HG03139 (cell line): ENCODE data around the gene SSC5D.

Experiments
- ATAC-seq: cut with Tn5 transposase; IDR thresholded peaks from one replicate; pipeline ENCODE4 v1.9.1; 2021; ENCODE audit not compliant: unreplicated experiment

Gene SSC5D

GRCh38 chr19:55535173-55535964 lies 47.1 kb downstream of the SSC5D start:
- no peak for ATAC-seq

- ATAC-seq = no peak
Measured at GRCh38 chr19:55535965-55536350, 47.7 kb downstream of the SSC5D start.

GRCh38 chr19:55536366-55536765 lies 48.1 kb downstream of the SSC5D start:
- ATAC-seq = no peak

GRCh38 chr19:55536951-55537740 lies 48.9 kb downstream of the SSC5D start, which contains the start of gene SBK2:
TSS of gene SBK2 (minus strand) at chr19:55537133. CDS start at chr19:55536294, 839 bp downstream.
- ATAC-seq = no peak

GRCh38 chr19:55537741-55538111 lies 49.5 kb downstream of the SSC5D start:
- no peak for ATAC-seq

- ATAC-seq = no peak
Measured at GRCh38 chr19:55538132-55538531, 49.9 kb downstream of the SSC5D start.

GRCh38 chr19:55539090-55539984 lies 51.1 kb downstream of the SSC5D start:
- ATAC-seq = no peak

- no peak for ATAC-seq
Measured at GRCh38 chr19:55540619-55541018, 52.4 kb downstream of the SSC5D start.

- no peak for ATAC-seq
Measured at GRCh38 chr19:55541091-55541490, 52.9 kb downstream of the SSC5D start.

GRCh38 chr19:55542292-55542855 lies 54.1 kb downstream of the SSC5D start:
- ATAC-seq = no peak

- no peak for ATAC-seq
Measured at GRCh38 chr19:55543567-55543966, 55.3 kb downstream of the SSC5D start.

GRCh38 chr19:55544014-55544413 lies 55.8 kb downstream of the SSC5D start:
- no peak for ATAC-seq

- ATAC-seq = no peak
Measured at GRCh38 chr19:55544776-55545439, 56.7 kb downstream of the SSC5D start.

- ATAC-seq = no peak
Measured at GRCh38 chr19:55545443-55545842, 57.2 kb downstream of the SSC5D start, which contains the start of gene SBK3. TSS of gene SBK3 (minus strand) at chr19:55545543. CDS start at chr19:55545543, 0 bp downstream.

- ATAC-seq = no peak
Measured at GRCh38 chr19:55546011-55546410, 57.8 kb downstream of the SSC5D start.

GRCh38 chr19:55546822-55547614 lies 58.8 kb downstream of the SSC5D start:
- no peak for ATAC-seq

- ATAC-seq = no peak
Measured at GRCh38 chr19:55549500-55550320, 61.5 kb downstream of the SSC5D start.

GRCh38 chr19:55550321-55550650 lies 62.0 kb downstream of the SSC5D start:
- ATAC-seq = no peak

GRCh38 chr19:55552206-55552605 lies 64.0 kb downstream of the SSC5D start:
- ATAC-seq = no peak
